ENCODE data around the gene DDX60.

The DDX60 gene

DNA sequence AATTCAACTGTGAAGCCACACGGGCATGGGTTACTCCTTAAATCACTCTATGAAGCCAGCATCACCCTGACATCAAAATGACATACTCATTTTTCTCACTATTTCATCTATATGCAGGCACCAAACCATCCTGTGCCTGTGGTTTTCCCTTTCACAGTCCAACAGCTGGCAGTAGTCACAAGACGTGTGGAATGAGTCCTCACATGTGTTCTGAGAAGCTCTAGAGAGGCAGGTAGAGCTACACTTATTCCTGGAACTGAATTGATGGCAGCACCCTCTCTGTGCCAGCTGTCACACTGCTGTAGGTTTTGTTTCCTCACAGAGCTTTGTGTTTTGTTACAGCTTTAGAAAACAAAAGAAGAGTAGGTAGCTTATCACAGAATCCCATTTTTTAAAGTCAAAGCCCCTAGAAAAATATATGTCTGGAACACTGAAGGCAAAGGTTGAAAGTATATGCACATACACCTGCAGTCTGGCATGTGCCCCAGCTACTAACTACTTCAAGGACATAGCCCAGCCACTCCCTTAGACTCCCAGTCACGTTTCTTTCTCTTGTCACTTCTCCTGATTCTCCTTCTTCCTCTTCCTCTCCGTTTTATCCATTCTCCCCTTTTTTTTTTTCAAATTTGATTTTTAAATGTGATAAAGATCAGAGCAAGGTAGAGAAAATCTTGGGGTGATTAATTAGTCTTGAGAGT, 119.1 kb downstream of the DDX60 start:
- peak; percentile 16 for DNase-seq

DNA sequence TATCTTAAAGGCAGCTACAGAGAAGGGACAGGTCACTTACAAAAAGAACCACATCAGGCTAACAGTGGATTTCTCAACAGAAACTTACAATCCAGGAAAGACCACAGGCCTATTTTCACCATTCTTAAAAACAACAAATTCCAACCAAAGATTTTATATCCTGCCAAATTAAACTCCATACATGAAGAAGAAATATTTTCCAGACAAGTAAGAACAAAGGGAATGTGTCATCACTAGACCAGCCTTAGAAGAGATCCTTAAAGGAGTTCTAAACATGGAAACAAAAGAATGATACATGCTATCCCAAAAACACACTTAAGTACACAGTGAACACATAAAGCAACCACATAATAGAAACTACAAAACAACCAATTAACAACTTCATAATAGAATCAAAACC, 120.6 kb downstream of the DDX60 start:
- DNase-seq, result no peak

DNA sequence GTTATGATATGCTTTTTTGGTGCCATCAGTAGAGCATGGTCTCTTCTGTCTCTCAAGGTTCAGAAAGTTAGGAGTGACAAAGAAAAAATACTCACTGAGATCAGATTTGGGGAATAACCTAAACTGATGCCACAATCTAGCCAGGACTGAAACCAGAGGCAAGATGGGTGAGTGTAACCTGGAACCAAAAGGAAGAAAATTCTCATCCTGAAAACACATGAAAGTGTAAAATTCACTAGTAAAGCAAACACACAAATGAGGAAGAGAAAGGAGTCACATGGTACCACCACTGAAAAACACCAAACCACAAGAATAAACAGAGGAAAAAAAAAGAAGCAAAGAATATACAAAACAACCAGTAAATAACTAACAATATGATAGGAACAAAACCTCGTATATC, 129.8 kb downstream of the DDX60 start:
- no peak for DNase-seq

DNA sequence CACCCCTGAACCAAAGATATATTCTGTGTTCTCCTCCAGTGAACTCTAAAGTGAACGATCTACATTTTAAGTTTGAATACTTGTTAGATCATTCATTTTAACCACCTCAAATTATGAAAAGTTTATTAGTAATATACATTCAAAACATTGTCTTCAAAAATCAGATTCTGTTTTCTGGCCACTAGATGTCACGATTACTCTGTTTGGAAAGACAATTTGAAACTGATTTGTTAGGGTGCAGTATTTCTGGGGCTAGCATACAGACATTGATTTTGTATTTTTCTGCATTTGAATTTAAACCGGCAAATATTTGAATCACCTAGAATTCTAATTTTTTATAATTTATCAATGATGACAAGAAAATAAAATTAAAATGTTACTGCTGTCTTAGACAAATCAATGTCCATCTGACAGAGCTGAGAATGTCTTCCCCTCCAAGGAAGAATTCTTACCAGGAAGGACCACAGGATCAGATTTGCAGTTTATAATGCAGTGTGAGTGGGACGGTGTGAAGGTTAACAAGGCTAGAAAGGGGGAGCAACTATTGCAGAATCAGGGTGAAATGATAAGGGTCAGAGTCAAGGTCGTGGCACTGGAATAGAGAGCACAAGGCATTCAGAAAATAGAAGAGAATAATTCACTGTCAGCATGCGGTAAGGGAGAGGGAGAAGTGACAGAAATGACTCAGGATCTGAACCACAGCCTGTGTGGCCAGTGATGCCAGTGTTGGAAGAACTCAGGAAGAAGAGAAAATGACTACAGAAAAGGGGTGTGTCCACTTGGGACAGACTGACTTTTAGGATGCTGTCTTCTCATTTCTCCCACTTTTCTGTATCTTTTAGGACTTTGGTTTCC, 134.6 kb downstream of the DDX60 start:
- DNase-seq, result peak; percentile 2

DNA sequence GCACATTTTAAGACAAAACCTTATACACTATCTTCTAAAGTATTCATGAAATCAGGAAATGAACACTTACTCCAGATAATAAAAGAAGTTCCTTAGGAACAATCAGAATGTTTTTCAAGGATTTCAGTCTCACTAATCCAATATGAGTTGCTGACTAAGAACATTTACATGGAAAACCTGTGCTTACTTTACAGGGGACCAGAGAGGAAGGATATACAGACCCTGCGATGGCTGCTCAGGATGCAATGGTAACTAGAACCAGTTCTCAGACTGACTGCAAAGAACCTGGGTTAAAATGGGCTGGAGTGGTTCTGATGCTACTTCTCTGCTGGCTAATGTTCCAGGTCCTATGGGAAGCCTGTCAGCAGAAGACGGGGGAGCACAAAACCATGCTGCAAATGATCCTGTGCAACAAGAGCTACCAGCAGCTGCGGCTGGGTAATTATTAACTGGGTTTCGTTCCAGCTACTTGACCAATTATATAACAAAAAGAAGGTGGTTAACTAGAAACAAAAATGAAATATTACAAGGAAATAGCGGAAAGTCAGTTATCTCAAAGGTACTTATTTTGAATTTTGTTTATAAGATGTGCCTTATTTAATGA, 140.9 kb downstream of the DDX60 start:
- DNase-seq, result no peak

DNA sequence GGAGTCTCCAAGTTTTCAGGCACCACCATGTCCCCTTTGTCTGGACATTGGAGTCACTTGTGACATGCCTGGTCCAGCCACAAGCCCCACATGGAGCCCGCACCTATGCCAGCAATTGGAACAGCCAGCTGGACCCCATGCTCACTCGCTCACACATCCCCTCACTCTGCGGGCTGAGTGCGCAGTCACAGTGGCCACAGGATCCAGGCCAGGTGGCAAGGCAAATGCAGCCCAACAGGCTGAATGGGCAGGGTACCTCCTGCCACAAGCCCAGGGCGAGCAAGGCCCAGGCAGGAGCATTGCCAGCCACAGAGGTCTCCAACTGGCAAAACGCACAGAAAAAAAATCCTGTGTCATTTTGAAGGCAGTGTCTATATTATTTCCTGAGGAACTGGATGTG, 144.2 kb downstream of the DDX60 start:
- no peak for DNase-seq

DNA sequence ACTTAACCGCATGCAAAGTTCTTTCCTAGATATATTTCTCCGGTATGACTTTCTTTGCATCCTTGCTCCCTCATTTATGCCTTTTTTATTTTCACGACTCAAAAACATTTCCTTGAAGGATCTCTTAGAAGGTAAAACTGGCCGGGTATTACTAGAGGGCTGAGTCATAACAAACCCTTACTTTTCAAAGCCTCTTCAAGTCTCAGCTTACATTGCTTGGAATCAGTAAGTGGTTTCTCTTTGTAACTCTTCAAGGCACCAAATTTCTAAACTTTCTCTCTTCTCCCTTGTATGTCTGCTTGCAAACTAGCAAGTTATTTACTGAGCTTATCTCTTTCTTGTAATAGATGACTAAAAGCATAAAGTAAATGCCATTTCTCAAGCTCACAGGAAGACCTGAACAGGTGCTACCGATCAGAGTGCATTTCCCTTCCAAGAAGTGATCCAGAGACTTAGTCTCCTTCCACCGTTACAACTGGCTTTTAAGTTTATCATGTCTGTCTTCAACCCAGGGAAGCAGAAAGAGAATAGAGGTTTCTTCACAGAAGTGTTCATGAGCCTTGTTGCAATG, 150.8 kb downstream of the DDX60 start:
- no peak for DNase-seq
